Measurements from ENCODE around the gene GPLD1.
"Not testable (repeated sequence)": the region's sequence is repeated elsewhere in the genome, so short reads cannot be mapped to it uniquely, and the experiment has no call there.

The GPLD1 gene

DNA sequence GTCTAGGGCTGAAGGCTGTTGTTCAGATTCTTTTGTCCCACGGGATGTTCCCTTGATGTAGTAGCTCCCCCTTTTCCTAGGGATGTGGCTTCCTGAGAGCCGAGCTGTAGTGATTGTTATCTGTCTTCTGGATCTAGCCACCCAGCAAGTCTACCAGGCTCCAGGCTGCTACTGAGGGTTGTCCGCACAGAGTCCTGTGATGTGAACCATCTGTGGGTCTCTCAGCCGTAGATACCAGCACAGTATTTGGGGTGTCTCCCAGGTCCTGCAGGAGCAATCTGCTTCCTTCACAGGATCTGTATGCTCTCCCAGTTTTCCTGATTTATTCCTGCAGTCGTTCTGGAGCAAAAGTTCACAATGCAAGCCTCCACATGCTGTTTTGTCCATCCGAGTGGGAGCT lies 22.6 kb upstream of the GPLD1 start:
- not testable (repeated sequence) for H3K27ac Mint-ChIP-seq; H3K9me3 Mint-ChIP-seq; H3K27me3 Mint-ChIP-seq; H3K4me3 Mint-ChIP-seq; DNase-seq; ATAC-seq (replicated peaks)
- Mint-ChIP-seq H3K4me1 (ENCODE audit: low read depth in 2 of 2) (peaks cover 2 to 19% of the 10 kb centered on the region in 2 donors), H3K36me3 (ENCODE audit: insufficient read depth) (peaks cover 33% of the 10 kb centered on the region)

DNA sequence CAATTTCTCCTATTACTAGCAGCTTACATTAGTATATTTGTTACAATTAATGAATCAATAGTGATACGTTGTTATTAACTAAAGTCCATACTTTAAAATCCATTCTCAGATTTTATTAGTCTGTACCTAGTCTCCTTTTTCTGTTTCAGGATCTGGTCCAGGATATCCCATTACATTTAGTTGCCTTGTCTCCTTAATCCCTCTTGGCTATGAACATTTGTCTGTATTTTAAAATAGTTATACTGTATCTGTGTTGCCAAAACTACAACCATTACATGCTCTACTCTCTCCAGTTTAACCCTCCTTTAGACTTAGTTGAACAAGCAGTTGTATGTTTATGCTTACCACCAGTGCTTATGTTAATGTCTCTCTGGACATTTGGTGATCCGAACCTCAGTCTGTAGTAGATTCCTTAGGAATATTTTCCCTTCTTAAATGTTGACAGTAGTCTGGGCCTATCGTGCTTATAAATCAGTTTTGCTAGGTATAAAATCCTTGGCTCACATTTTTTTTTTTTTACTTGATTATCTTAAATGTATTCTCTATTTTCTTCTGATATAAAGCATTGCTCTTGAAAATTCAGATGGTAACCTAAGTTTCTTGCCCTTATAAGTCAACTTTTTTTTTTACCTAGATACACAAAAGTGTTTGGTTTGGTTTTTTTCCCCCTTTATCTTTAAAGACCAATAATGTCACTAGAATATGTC lies 17.6 kb upstream of the GPLD1 start:
- peaks cover 2 to 15% of the 10 kb centered on the region in 2 donors for H3K4me1 Mint-ChIP-seq (ENCODE audit: low read depth in 2 of 2)
- H3K36me3 Mint-ChIP-seq (ENCODE audit: insufficient read depth), result peaks cover 18% of the 10 kb centered on the region

DNA sequence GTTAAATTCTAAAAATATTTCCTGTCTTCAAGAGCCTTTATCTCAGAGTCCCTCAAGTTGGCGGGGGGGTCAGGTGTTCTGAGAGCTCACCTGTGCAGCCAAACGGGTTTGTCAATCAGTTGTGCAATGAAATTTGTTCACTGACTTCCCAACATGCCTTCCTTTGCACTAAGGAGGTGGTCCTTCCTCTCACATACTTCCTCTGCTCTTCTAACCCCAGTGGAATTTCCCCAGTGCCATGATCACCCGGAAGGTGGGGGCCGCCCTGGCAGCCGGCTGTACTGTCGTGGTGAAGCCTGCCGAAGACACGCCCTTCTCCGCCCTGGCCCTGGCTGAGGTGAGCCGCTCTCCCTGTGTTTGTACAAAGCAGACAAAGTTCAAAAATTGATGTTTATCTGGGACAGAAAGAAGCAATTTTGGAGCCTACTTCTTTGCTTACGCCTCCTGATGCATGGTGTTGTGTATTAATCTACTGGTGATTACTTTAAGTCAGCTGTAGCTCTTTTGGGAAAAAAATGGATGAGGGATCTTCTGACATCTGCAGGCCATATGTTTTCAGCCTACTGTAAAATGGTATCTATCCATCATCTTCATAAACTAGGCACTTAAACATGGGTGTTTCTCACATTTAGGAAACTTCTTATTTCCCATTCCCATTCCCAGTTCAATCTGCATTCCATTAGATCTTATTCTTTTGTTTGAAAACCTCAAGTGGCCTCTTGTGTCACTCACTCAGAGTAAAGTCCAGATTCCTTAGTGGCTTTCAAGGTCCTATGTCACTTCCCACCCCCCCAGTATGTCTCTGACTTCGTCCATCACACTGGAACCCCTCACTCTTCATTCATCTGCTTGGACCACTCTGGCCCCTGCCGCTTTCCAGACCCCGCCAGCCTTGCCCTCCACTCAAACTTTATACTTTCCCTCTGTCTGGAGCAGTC lies 15.5 kb upstream of the GPLD1 start:
- no peak for DNase-seq
- ATAC-seq (replicated peaks), result no peak
- Mint-ChIP-seq H3K36me3 (ENCODE audit: insufficient read depth) (peaks cover 8% of the 10 kb centered on the region), H3K27ac (no peak overlapping the region), H3K27me3 (no peaks in the 10 kb centered on the region), H3K4me3 (no peak overlapping the region), H3K4me1 (ENCODE audit: low read depth in 2 of 2) (peaks cover 2 to 15% of the 10 kb centered on the region in 2 donors), H3K9me3 (no peaks in the 10 kb centered on the region)

More for the DNA sequence above, 17.6 kb upstream of the GPLD1 start:
- Mint-ChIP-seq H3K27me3 (no peaks in the 10 kb centered on the region), H3K4me3 (no peak overlapping the region), H3K9me3 (no peaks in the 10 kb centered on the region), H3K27ac (no peak overlapping the region)
- ATAC-seq (replicated peaks), result no peak
- DNase-seq, result no peak

DNA sequence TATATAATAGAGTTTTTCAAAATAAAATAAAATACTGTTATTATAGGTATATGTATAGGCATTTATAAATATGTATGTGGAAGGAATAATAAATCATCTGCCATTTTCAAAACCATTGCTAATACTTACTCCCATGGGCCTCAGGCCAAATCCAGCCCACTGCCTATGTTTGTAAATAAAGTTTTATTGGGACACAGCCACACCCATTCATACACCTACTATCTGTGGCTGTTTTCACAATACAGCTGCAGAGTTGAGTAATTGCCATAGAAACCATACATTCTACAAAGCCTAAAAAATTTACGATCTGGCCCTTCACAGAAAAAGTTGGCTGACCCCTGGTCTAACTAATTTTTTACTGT lies 14.9 kb upstream of the GPLD1 start:
- H3K27me3 Mint-ChIP-seq, result no peaks in the 10 kb centered on the region
- peaks cover 8% of the 10 kb centered on the region for H3K36me3 Mint-ChIP-seq (ENCODE audit: insufficient read depth)
- DNase-seq, result no peak
- peaks cover 0 to 9% of the 10 kb centered on the region in 2 donors for H3K4me1 Mint-ChIP-seq (ENCODE audit: low read depth in 2 of 2)
- H3K27ac Mint-ChIP-seq, result no peak overlapping the region
- H3K4me3 Mint-ChIP-seq, result no peak overlapping the region
- no peaks in the 10 kb centered on the region for H3K9me3 Mint-ChIP-seq
- ATAC-seq (replicated peaks), result no peak

DNA sequence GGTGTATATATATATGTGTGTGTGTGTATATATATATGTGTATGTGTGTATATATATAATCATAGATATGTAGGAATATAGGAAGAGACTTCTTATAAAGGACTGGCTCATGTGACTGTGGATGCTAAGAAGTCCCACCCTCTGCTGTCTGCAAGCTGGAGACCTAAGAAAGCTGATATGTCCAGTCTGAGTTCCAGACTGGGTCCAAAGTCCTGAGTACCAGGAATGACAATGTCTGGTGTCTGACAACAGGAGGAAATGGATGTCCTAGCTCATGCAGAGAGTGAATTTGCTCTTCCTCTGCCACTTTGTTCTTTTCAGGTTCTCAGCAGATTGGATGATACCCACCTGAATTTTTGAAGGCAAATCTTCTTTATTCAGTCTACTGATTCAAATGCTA lies 12.5 kb upstream of the GPLD1 start:
- Mint-ChIP-seq H3K4me3 (no peak overlapping the region), H3K27me3 (no peaks in the 10 kb centered on the region), H3K4me1 (ENCODE audit: low read depth in 2 of 2) (peaks cover 0 to 4% of the 10 kb centered on the region in 2 donors), H3K27ac (peak overlapping the region in 1 of 2 donors; percentile 66), H3K9me3 (peaks cover 0 to 2% of the 10 kb centered on the region in 2 donors), H3K36me3 (ENCODE audit: insufficient read depth) (peaks cover 8% of the 10 kb centered on the region)
- DNase-seq, result no peak
- no peak for ATAC-seq (replicated peaks)

DNA sequence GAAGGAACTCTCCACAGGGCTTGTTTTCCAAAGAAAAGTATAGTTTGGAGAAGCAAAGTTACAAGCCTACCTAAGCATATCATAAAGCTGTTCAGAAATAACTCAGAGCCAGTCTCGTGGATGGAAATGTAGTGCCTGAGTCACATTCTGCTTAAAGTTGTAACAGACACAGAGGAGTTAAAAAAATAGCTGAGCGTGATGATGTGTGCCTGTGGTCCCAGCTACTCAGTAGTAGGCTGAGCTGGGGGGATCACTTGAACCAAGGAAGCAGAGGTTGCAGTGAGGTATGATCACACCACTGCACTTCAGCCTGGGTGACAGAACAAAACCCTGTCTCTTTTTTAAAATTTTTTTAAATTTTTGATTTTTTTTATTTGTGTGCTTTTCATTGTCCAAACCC lies 12.0 kb upstream of the GPLD1 start:
- ATAC-seq (replicated peaks) (no peak), DNase-seq (no peak)
- peaks cover 0 to 4% of the 10 kb centered on the region in 2 donors for H3K4me1 Mint-ChIP-seq (ENCODE audit: low read depth in 2 of 2)
- peaks cover 8% of the 10 kb centered on the region for H3K36me3 Mint-ChIP-seq (ENCODE audit: insufficient read depth)
- no peak overlapping the region for H3K27ac Mint-ChIP-seq
- peaks cover 0 to 2% of the 10 kb centered on the region in 2 donors for H3K9me3 Mint-ChIP-seq
- H3K27me3 Mint-ChIP-seq, result no peaks in the 10 kb centered on the region
- H3K4me3 Mint-ChIP-seq, result no peak overlapping the region

DNA sequence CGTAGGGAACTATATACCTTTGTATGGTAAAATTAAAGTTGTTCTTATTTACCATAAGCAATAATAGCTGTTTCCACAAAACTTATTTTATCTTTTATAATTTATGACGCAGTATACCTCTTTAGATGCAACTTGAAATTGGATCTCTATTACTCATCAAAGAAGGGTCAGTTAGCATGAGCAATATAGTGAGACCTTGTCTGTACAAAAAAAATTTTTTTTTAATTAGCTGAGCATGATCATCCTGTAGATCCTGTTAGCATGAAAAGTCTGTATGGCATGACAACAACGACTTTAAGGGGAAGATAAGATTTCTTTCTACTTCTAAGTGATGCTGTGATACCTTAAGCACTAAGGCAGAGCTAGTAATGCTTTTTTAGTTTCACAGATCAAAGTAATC lies 11.3 kb upstream of the GPLD1 start:
- no peak overlapping the region for H3K4me3 Mint-ChIP-seq
- no peaks in the 10 kb centered on the region for H3K27me3 Mint-ChIP-seq
- ATAC-seq (replicated peaks), result no peak
- peaks cover 0 to 2% of the 10 kb centered on the region in 2 donors for H3K9me3 Mint-ChIP-seq
- peaks cover under 1 to 5% of the 10 kb centered on the region in 2 donors for H3K4me1 Mint-ChIP-seq (ENCODE audit: low read depth in 2 of 2)
- no peak overlapping the region for H3K27ac Mint-ChIP-seq
- DNase-seq, result no peak
- H3K36me3 Mint-ChIP-seq (ENCODE audit: insufficient read depth), result peaks cover 8% of the 10 kb centered on the region

DNA sequence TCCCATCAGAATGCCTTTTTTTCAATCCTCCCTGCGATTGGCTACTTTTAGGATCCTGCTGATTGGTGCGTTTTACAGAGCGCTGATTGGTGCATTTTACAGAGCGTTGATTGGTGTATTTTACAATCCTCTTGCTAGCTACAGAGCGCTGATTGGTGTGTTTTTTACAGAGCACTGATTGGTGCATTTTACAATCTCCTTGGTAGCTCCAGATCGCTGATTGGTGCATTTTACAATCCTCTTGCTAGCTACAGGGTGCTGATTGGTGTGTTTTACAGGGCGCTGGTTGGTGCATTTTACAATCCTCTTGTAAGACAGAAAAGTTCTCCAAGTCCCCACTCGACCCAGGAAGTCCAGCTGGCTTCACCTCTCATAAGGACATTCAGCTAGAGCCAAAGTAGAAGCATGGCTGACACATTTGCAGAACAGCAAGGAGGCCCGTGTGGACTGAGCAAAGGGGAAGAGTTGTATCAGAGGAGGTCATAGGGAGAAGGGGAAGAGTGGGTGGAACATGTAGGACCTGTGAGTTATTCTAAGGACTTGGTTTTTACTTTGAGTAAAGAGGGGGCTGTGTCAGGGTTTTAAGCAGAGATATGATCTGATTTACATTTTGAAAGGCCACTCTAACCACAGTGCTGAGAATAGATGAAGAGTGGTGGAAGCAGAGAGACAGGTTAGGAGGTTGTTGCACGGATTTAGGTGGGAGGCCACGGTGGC lies 8.0 kb upstream of the GPLD1 start:
- H3K4me1 Mint-ChIP-seq (ENCODE audit: low read depth in 2 of 2), result peaks cover 14 to 19% of the 10 kb centered on the region in 2 donors
- no peaks in the 10 kb centered on the region for H3K27me3 Mint-ChIP-seq
- no peaks in the 10 kb centered on the region for H3K36me3 Mint-ChIP-seq (ENCODE audit: insufficient read depth)
- peaks cover 0 to 2% of the 10 kb centered on the region in 2 donors for H3K9me3 Mint-ChIP-seq
- ATAC-seq (replicated peaks) (no peak), DNase-seq (no peak)
- peak overlapping the region in 1 of 2 donors; percentile 4 for H3K27ac Mint-ChIP-seq
- no peak overlapping the region for H3K4me3 Mint-ChIP-seq

DNA sequence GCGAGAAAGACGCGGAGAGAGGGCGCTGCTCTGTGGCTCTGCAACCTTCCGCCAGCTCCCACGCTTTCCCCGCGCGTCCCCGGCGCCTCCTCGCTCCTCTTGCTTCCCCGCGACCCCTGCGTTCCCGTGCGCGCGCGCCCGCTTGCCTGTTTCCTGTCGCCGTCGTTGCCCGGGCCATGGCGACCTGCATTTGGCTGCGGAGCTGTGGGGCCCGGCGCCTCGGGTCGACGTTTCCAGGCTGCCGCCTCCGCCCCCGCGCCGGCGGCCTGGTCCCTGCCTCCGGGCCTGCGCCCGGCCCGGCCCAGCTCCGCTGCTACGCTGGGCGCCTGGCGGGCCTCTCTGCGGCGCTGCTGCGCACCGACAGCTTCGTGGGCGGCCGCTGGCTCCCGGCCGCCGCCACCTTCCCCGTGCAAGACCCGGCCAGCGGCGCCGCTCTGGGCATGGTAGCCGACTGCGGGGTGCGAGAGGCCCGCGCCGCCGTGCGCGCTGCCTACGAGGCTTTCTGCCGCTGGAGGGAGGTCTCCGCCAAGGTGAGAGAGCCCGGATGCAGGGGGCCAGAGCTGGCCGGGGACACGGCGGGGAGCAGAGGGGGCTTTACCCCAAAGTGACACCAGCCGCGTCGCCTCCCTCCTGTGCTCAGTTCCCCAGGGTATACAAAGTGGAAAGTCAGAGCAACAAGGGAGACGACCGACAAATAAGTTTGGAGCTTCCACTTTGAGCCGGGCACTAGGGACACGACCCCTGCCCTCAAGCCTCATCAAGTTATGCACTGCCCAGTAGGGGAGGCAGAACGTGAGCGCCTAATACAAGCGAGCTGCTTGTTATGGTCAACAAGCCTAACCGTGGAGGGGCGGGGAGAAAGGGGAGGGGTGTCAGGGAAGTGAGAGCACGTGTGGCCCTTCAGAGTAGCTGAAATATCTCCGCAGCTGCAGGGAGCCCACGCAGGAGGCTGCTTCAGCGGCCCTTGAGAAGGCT lies 5.7 kb upstream of the GPLD1 start, which contains the start of gene ALDH5A1:
ALDH5A1 (plus strand) TSS at position 149 of the 975 bp plus-strand sequence; CDS start at position 177, 28 bp downstream.
- Mint-ChIP-seq H3K36me3 (ENCODE audit: insufficient read depth) (no peaks in the 10 kb centered on the region), H3K27ac (peak within 1 kb of the TSS; percentile 6 to 69), H3K4me1 (ENCODE audit: low read depth in 2 of 2) (peaks cover 14 to 19% of the 10 kb centered on the region in 2 donors), H3K27me3 (no peaks in the 10 kb centered on the region), H3K4me3 (peak within 1 kb of the TSS; percentile 85 to 86), H3K9me3 (peaks cover 0 to 2% of the 10 kb centered on the region in 2 donors)
- peak; percentile 82 for ATAC-seq (replicated peaks)
- peak; percentile 65 to 71 (median 65) for DNase-seq

DNA sequence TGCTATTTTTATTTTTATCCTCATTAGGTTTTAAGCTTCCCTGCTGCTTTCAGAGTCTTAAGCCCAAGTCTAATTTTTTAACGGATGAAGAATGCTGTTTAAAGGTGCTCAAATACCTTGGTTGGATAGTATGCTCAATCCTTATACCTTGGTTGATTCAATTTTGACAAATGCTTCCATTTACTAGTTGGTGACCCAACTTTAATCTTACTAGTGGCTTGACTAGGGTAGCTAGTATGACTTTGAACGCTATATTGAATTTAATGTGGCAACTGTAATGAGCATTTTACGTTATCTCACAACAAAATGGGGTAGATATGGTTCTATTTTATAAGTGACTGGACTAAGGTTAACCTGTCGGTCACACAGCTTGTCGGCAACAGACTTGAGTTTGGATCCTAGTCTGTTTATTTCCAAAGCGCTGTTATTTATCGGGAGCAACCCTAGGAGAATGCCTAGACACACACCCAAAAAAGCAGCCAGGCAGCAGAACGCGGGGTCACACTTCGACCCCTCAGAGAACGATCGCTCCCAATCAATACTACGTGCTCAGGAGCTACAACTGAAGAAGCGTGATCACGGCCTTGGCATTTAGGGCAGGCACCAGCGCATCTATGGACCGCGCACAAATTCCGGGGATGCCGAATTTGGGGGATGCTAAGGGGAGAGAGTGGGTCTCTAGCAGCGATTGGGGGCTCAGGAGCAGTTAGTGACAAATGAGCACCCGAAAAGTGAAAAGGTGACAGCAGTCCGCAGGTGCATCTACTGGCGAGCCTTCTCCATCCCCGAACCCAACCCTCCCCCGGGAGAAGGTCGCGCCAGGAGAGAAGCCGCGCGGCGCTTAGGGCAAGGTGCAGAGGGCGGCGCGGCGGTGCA lies 4.8 kb upstream of the GPLD1 start:
- Mint-ChIP-seq H3K4me3 (peak overlapping the region; percentile 85 to 86), H3K9me3 (peaks cover 0 to 2% of the 10 kb centered on the region in 2 donors), H3K4me1 (ENCODE audit: low read depth in 2 of 2) (peaks cover 14 to 19% of the 10 kb centered on the region in 2 donors), H3K27ac (peak overlapping the region; percentile 6 to 69), H3K27me3 (no peaks in the 10 kb centered on the region), H3K36me3 (ENCODE audit: insufficient read depth) (no peaks in the 10 kb centered on the region)
- ATAC-seq (replicated peaks), result peak; percentile 2
- DNase-seq, result no peak

DNA sequence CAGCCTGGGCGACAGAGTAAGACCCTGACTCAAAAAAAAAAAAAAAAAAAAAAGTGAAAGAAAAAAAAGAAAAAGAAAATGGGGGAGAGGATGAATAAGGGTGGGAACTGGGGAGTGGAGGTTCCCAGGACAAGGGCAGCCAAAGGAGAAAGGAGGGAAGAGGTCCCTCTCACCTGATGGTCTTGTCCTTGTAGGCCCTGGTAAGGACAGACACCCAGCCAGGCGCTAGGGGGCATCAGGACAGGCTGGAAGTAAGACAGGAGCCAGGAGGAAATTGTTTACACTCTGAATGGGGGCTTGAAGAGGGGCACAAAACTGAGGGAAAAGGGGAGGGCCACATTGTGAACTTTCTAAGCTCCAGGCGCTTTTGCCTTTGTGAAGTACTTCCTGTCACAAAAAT lies 3.1 kb upstream of the GPLD1 start:
- Mint-ChIP-seq H3K27ac (peak overlapping the region in 1 of 2 donors; percentile 72), H3K4me1 (ENCODE audit: low read depth in 2 of 2) (peaks cover 14 to 16% of the 10 kb centered on the region in 2 donors), H3K27me3 (no peaks in the 10 kb centered on the region), H3K9me3 (peaks cover 0 to 2% of the 10 kb centered on the region in 2 donors), H3K4me3 (no peak overlapping the region), H3K36me3 (ENCODE audit: insufficient read depth) (no peaks in the 10 kb centered on the region)
- DNase-seq (no peak), ATAC-seq (replicated peaks) (no peak)

DNA sequence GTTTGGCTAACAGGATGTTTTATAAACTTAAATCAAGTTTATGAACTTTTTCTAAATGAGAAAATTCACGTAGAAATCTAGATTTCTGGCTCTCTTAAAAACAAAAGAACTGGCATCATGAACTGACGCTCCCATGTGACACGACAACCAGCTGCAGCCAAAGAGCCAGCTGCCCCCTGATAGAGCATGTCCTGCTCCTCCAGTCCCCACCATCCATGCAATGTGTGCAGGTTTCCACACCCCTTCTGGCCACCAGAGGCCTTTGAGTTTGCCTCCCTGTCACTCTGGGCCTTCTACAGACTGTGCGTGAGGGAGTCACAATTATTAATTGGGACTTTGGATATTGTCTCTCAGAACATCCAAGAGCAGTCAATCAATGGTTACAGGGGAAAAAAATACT lies 1.6 kb upstream of the GPLD1 start:
- Mint-ChIP-seq H3K9me3 (no peaks in the 10 kb centered on the region), H3K4me1 (ENCODE audit: low read depth in 2 of 2) (peaks cover 14 to 15% of the 10 kb centered on the region in 2 donors), H3K27ac (no peak overlapping the region), H3K27me3 (no peaks in the 10 kb centered on the region), H3K4me3 (no peak overlapping the region), H3K36me3 (ENCODE audit: insufficient read depth) (no peaks in the 10 kb centered on the region)
- no peak for DNase-seq
- ATAC-seq (replicated peaks), result no peak

Measured in effector memory CD8-positive, alpha-beta T cell (primary cell).